Effector CD4-positive, alpha-beta T cell (primary cell): ENCODE data around the gene INTS6.

ENCODE experiments used
- DNase-seq: peaks from one replicate; pipeline ENCODE4 v3.0.0-alpha.2; 2020

The INTS6 gene

DNA sequence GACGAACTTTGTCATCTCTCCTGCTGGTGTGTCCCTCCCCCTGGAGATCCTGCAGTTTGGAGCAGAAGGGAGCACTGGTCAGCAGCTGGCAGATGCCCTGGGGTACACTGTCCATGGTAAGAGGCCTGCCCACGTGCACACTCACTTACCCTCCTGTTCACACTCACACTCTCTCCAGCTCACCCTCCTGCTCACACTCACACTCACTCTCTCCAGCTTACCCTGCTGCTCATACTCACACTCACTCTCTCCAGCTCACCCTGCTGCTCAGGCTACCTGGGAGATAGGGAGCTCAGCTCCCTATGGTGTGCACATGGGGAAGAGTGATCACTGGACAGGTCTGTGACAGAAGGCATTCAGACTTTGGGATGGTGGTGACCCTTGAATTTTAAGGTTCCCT, 111.6 kb downstream of the INTS6 start:
- no peak for DNase-seq

DNA sequence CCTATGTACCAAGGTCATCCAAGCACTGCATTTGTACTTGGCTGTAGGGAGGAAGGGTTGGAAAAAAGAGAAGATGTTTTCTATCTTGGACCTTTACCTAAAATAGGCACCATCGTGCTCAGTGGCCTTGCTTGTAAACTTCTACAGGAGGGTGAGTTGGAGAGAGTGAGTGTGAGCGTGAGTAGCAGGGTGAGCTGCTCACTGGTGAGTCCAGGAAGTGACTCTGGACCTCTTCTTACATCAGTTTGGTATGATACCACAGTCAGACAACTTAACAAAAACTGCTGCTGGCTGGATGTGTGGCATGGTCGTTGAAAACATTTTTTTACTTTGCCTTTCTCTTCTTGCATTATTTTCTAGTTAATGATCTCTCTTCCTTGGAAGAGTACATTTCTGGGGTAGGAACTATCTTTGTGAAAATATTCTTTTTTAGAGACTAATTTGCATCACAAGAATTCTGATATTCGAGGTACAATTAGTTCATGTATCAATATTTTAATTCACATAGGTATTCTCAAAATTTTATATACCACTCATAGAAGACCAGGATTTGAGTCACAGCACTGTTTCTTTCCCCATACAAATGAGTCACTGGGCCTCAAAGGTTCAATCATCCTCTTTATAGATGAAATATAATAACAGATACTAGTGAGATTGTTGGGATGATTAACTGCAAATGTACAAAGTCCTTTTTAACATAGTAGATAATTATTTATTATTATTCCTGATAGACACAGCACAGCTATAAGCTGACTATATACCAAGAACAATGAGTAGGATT, 112.7 kb downstream of the INTS6 start:
- no peak for DNase-seq

DNA sequence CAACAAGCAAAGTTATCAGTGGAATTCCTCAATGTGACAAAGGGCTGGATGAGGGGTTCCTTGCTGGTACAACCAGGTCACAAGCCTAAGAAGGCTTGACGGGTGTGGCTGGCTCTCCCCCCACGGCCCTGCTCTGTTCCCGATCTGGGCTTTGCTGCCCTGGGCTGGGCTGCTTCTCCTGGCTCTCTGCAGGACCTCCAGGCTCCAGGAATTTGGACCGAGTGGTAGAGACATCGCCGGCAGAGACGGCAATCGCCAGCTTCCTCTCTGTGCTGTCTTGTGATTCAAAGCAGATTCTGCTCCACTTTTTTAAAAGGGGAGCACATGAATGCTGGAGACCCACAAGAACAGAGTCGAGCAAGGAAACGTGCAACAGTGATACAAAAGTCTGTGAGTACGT, 113.5 kb downstream of the INTS6 start, which contains the start of gene SERPINE3:
Gene SERPINE3, plus strand, starts transcription at position 338 of the 400 bp plus-strand sequence. CDS start 1,401 bp downstream, outside the sequence.
- DNase-seq = no peak

DNA sequence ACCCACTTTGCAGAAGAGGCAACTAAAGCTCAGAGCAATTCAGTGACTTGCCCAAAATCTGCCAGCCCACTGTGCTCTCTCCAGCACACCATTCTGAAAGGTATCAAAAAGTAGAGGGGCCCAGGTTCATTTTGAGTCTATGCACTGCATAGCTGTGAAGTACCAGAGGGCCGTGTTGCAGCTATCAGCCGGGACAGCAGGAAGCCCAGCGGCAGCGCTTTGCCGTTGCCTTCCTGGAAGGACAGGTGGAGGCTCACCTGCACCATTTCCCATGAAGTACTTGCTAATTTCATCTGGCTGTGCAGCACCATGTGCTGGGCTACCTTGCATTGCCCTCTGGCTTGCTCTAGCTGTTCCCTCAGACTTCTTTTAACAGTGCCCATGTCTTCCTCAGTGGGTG, 116.1 kb downstream of the INTS6 start:
- no peak for DNase-seq

DNA sequence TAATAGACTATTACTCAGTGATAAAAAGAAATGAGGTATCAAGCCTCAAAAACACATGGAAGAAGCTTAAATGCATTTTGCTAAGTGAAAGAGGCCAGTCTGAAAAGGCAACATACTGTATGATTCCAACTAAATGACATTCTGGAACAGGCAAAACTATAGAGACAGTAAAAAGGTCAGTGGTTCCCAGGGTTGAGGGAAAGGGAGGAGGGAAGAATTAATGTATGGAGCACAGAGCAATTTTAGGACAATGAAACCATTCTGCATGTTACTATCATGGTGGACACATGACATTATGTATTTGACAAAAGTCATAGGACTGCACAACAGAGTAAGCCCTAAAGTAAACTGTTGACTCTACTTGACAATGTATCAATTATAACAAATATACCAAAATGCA, 119.0 kb downstream of the INTS6 start:
- DNase-seq = no peak

DNA sequence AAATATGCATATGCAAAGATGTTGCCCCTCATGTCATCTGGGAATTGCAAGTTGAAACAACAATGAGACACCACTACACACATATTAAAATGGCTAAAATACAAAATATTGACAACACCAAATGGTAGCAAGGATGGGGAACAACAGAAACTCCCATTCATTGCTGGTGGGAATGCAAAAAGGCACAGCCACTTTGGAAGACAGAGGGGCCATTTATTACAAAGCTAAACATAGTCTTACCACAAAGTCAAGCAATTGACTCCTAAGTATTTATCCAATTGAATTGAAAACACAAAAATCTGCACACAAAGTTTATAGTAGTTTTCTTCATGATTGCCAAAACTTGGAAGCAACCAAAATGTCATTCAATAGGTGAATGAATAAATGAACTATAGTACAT, 119.4 kb downstream of the INTS6 start:
- DNase-seq = no peak

DNA sequence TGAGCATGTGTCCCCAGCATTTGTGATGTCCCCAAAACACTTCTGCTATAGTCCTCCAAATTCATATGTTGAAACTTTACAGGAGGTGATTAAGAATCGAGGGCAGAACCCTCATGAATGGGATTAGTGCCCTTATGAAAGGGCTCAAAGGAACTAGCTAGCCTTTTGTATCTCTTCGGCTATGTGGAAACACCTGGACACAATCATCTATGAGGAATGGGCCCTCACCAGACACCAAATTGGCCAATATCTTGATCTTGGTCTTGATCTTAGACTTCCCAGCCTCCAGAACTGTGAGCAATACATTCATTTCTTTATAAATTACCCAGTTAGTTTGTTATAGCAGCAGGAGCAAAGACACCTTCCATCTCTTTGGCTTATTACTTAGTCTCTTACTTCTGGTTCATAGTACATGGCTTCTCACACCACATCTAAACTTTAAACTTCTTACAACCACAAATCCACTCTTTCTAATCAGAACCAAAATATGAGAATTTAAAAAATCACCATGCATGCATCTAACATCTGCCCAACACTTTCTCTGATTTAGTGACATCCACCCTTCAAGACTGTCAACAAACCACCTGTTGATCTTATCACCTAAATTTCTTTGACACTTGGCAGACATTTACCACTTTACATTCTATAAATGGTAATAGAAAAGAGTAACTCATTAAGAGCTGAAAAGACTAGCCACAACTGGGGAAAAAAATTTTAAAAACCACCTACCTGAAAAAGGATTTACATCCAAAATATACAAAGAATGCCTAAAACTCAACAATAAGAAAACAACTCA, 120.1 kb downstream of the INTS6 start:
- DNase-seq = no peak

DNA sequence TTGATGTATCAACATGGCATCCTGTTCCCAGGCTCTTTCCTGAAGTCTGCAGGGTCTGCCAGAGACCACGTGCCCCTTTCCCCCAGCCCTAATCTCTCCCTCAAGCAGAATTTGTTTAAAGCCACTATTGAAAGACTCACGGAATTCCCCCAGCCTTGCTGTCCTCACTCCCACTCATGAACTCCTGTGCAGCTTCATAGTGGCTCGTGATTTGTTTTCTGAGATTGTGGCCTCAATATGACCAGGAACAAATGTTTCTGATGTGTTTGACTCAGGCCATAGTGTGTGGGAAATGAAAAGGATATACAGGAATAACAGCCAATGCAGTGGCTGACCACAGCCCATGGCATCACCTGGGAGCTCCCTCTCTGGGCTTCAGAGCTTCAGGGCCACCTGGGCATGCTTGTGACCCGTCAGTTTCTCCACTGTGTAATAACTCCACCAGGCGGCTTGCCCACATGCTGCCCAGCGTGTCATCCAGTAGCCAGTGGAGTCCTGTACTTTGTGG, 121.4 kb downstream of the INTS6 start:
- DNase-seq = no peak

DNA sequence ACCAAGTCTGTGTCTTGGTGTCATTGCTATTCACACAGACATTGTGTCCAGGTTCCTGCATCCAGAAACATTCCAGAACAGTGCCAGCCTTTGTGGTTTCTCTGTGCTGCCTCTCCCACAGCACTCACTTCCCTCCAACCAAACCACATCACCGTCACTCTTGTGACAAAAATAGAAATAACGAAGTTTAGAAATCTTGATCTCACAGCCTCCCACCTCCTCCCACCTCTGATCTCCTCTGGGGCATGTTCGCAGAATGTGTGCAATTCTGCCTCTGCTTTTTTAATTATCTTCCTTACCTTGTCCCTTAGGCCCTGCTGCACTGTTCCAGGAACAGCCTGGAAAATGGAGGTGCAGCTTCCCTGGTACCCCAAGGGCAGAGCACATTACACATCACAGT, 122.0 kb downstream of the INTS6 start:
- DNase-seq = no peak

DNA sequence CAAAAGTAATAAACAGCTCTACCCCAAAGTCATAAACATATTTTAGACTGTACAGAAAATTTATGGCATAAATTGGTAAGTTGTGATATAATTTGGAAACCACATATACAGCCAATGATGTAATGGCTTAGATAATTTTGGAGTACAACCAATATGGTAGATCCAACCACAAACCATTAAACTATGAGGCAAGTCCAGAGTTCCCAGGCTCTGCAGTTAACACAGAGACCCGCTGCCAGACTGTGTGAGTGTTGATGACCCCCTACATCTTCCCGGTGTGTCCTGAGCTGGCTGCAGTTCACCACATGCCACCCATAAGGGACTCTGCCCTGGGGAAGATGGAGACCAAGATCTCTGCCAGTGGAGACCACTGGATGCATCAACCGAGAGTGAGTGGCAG, 123.2 kb downstream of the INTS6 start:
- no peak for DNase-seq

DNA sequence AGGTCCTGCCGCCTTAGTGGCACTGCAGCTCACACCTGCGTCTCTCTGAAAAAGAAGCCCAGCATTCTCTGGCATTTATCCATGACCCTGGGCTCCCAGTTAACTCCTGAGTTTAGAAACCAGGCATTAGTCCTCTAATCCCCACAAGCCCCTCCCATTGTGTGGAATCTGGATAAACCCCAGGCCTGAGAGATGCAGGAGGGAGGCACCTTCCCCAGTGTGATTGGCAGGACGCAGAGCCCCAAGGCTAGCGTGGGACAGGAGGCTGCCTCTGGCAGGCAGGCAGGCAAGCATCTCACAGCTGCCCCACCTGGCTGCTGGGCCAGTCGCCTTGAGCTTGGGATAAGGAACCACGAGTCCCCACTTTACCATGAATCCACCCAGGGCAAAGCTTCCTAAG, 124.3 kb downstream of the INTS6 start:
- no peak for DNase-seq

DNA sequence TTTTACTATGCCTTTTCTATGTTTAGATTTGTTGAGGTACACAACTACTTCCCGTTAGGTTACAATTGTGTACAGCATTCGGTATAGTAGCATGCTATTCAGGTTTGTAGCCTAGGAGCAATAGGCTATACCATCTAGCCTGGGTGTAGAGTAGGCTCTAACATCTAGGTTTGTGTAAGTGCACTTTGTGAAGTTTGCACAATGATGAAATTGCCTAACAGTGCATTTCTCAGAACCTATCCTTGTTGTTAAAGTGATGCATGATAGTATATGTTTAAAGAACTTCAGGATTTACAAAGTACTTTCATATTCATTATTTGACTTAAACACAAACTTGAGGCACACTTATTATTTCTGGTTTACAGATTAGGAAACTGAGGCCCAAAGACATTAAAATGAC, 124.9 kb downstream of the INTS6 start:
- no peak for DNase-seq

DNA sequence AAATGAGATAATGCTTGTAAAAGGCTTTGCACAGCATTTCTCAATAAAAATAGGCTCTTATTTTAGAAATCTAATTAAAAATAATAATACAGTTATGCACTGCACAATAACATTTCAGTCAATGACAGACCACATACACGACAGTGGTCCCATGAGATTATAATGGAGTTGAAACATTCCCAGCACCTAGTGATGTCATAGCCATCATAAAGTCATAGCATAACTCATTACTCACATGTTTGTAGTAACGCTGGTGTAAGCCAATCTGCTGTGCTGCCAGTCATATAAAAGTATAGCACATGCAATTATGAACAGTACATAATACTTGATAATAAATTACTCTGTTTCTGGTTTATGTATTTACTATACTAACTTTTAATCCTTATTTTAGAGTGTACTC, 126.1 kb downstream of the INTS6 start:
- no peak for DNase-seq

DNA sequence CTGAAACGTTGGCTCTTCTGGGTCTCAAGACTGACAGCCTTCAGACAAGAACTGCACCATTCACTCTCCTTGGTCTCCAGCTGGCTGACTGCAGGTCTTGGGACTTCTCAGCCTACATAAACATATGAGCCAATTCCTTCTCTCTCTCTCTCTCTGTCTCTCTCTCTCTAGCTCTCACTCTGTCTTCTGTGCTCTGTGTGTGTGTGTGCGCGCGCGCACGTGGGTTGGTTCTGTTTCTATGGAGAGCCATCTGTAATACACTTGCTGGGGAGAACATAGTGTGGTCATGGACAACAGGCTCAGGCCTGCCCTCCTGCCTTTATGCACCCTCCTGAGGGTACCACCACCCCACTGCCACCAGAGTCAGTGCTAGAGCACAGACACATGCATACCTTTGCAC, 127.0 kb downstream of the INTS6 start:
- no peak for DNase-seq

DNA sequence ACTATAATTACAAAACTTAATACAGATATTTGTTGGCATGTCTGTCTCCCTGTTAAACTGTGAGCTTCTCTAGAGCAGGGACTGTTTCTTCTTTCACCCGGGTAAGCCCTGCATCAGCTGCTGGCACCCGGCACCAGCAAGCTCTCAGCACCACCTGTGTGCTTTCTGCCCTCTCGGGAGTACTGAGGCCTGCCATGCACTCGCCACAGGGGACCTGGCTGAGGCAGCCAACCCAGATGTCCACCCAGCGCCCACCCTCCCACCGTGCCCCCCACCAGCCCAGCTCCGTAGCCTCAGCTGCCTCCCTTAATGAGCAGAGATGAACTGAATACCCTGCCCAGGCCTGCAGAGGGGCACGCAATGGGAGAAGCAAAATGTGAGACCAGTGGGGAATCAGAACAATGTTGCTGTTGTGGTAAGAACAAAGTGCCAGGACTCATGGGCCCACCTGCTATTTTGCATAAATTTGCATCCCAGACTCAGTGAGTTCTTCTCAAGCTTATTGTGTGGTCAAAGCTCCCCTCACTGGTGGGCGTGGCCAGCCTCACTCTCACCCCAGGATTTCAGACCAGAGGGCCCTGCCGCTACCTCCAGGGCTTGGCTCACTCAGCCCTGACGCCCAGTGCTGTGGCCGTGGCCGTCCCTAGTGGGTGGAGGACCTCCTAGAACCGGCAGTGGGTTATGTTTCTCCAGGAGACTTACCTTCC, 128.0 kb downstream of the INTS6 start:
- DNase-seq = no peak

DNA sequence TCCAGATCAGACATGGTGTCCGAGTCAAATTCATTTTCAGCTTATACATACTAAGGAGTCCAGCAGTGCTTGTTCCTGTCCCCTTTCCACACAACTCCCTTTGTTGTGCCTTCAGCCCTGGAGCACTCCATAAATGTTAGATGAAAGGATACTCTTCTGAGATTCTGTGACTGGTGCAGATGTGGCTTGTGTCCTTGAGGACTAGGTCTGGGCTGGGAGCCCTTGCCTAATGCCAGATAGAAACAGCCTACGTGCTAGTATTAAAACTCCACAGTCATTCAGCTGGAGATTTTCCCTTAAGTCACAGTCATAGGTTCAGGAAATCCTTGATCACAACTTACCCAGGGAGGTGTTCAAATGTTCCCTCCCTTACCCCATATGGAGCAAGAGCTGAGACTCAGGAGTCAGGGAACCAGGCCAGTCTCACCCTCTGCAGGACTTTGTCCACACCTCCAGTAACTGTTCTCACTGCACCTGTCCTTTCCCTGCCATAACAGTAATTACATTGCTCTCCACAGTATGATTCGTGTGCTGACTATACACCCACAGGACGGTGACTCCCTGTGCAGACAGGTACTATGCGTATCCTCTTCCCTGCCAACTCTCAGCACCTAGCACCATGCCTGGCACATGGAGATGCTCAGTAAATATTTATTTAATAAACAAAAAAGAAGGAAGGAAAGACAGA, 128.9 kb downstream of the INTS6 start:
- DNase-seq = no peak

DNA sequence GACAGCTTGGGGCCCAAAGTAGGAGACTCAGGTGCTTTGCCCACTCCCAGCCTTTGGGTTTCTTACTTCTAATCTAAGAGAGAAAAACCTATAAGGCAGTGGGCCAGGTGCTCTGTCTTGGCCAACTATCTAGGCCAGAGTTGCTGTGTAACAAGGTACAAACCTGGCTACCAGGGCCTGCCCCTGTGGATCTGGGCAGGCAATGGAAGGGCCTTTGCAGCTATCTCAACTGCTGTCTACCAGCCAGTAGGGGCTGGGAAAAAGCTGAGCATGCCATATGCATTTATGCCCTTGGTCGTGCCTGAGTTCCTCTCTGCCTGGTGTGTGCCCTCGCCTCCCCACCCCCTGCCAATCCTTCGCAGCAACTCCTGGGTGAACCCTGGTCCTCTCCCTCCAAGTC, 130.0 kb downstream of the INTS6 start:
- no peak for DNase-seq

DNA sequence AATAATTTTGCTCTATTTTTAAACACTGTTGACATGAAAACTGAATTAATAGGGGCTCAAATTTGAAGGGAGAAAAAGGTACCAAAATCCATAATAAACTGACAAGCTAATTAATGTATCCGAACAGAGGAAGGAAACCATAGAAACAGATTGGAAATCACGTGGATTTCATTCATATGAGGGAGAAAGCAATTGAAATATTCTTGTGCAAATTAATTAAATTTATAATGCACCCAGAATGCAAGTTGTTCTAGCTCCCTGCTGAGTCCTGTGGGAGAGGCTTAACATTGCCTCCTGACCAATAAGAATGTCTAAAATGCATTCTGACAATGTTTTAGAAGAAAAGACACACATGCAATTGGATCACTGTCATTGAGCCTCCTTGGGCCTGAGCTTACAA, 131.0 kb downstream of the INTS6 start:
- DNase-seq = no peak

DNA sequence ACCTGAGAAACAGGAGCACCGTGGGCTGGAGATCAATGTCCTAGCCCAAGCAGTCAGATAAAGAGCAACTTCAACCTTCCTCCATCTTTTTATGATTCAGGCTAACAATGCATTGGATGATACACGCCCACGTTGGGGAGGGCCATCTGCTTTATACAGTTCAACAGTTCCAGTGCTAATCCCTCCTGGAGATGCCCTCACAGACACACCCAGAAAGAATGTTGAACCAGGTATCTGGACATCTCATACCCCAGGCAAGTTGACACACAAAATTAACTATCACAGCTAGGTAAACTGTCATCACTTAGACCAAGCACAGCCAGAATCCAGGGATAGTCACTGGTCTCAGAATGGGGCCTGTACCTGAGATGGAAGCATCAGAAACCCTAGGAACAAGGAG, 134.0 kb downstream of the INTS6 start:
- DNase-seq = no peak

DNA sequence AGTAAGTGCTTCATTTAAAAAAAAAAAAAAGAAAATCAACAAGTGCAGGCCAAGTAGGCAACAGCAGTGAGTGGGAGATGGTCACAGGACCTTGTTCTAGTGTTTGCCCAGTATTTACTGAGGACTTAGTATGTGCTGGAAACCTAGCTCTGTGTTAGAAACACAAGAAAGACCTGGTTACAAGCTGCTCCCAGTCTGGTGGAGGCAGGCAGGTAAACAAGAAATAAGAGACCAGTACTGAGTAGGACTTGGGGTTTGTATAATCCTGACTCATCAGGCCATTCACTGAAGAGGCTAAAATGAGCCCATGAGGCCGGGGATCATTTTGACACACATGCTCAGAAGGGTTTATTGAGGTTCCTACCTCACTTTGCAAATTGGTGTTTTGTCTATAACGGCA, 134.8 kb downstream of the INTS6 start:
- DNase-seq = no peak

DNA sequence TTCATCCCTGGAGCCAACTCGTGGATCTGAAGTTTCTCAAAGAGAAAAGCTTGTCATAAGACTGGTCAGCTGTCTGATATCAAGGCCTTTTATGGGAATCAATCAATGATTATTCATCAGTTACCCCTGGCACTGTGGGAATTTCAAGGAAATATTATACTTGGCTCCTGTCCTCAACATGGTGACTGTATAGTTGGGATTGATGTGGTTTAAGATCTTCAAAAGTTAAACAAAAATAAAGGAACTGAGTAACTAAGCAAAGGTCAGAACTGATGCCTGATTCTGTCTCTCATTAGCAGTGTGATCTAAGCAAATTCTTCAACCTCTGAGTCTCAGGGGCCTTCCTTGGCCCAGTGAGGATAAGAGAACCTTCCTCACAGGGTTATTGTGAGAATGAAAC, 135.6 kb downstream of the INTS6 start:
- DNase-seq = no peak

DNA sequence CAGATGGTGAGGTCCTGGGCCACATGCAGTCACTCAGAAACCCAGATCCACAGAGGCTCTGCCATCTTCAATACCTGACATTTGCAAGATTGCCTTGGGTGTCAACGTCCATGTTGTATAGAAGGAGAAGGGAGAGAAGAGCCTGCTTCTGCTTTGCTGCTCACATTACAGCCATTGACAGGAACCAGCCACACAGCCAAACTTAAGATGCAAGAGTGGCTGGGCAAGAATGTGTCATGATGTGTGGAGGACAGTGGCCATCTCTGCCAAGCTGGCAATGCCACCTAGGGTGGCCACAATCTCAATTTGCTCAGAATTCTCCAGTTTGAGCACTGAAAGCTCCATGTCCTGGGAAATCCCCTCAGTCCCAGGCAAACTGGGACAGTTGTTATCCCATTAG, 139.2 kb downstream of the INTS6 start:
- no peak for DNase-seq

DNA sequence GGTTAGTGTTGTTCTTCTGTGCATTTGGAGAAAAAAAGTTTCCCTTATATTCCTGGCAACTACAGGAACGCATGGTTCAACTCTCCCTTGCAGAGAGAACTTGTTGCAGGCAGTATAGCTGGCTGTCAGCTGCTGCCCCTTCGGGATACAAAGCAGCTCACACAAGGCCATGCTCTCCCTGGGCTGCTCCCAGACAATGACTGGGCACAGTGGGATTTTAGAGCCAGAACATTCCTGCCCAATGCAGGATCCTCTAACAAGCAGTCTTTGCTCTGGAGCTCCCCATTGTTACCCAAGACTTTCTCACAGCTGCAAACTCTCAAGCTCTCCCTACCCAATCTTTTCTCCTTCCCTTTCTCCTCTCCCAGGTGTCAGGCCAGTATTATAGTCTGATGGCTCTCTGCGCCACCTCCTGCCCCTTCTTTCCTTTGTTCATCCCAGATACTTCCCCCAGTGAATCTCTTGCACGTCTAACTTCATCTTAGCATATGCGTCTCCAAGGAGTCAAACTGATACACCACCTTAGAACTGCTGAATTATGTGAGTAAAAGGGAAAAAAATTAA, 140.8 kb downstream of the INTS6 start:
- DNase-seq = no peak
